AG04449 (cell line): ENCODE results near the gene NTNG2.

ENCODE experiments used
- CTCF ChIA-PET: fragments of 350-600 bp; formaldehyde crosslinking; extraction: SDS; loops from one replicate; lab custom pipeline; 2021; ENCODE audit warnings: antibody characterized with exemption; lab: Yijun Ruan, JAX
- POLR2A ChIA-PET: fragments of 400-600, 350-600 bp; formaldehyde crosslinking; extraction: SDS; loops from one replicate; lab custom pipeline; 2020; ENCODE audit warnings: antibody characterized with exemption, inconsistent platforms; lab: Yijun Ruan, JAX
- DNase-seq: peaks from one replicate; pipeline ENCODE4 v3.0.0-alpha.2; 2010; ENCODE audit warnings: low read depth, low spot score
- H3K4me3 ChIP-seq: 2 replicates; pipeline ENCODE4 v1.5.1; 2011; ENCODE audit warnings: low read depth, mild to moderate bottlenecking, control low read depth, low read length
- CTCF ChIP-seq: IDR thresholded peaks from one replicate; pipeline ENCODE4 v1.5.1; 2011; ENCODE audit warnings: mild to moderate bottlenecking, moderate library complexity, low read length, control low read depth, inconsistent platforms; ENCODE audit not compliant: insufficient read depth; ENCODE audit errors: missing control alignments

The NTNG2 gene

GRCh38 chr9:132193227-132194124 is 31.6 kb downstream of the NTNG2 start:
- no peak for TF ChIP-seq CTCF
- ChIA-PET POLR2A (no interaction called here), CTCF (interaction anchor here (0.7 to 1.6 kb wide), 5 partner anchors 8 to 60 kb away, joined by 3 to 5 read pairs (median 3); no protein-coding TSS in a partner anchor)
- DNase-seq: no peak
- no peak overlapping the region for H3K4me3 ChIP-seq

- TF ChIP-seq CTCF: no peak
- ChIA-PET CTCF (interaction anchor here (0.7 kb wide), 1 partner anchor 24 kb away, joined by 3 read pairs; no protein-coding TSS in a partner anchor), POLR2A (no interaction called here)
- no peak overlapping the region for H3K4me3 ChIP-seq
- no peak for DNase-seq
Measured at GRCh38 chr9:132194508-132194907, 32.6 kb downstream of the NTNG2 start.

- ChIA-PET POLR2A (no interaction called here), CTCF (interaction anchor here (0.6 kb wide), 1 partner anchor 422 kb away, joined by 3 read pairs; no protein-coding TSS in a partner anchor)
- no peak overlapping the region for H3K4me3 ChIP-seq
- no peak for DNase-seq
- no peak for TF ChIP-seq CTCF
Measured at GRCh38 chr9:132197315-132197714, 35.5 kb downstream of the NTNG2 start.

GRCh38 chr9:132197856-132198550 is 36.1 kb downstream of the NTNG2 start:
- POLR2A ChIA-PET: no interaction called here
- CTCF ChIA-PET: no interaction called here
- no peak for TF ChIP-seq CTCF
- H3K4me3 ChIP-seq: no peak overlapping the region
- DNase-seq: no peak

- ChIA-PET CTCF (interaction anchor here (2.6 kb wide), 1 partner anchor 29 kb away, joined by 12 read pairs; no protein-coding TSS in a partner anchor), POLR2A (no interaction called here)
- TF ChIP-seq CTCF: no peak
- no peak for DNase-seq
- H3K4me3 ChIP-seq: no peak overlapping the region
Measured at GRCh38 chr9:132199056-132199455, 37.2 kb downstream of the NTNG2 start.

- no peak overlapping the region for H3K4me3 ChIP-seq
- TF ChIP-seq CTCF: no peak
- ChIA-PET POLR2A (no interaction called here), CTCF (interaction anchor here (2.6 kb wide), 1 partner anchor 30 kb away, joined by 12 read pairs; no protein-coding TSS in a partner anchor)
- no peak for DNase-seq
Measured at GRCh38 chr9:132200706-132201105, 38.8 kb downstream of the NTNG2 start.
